GM10266 (cell line): Measurements from ENCODE around the gene RBFOX2.
A peak's percentile ranks its signal among the peaks of the same experiment; 100 is the strongest.

Experiments
- DNase-seq: peaks from one replicate; pipeline ENCODE4 v3.0.0; 2012; ENCODE audit errors: extremely low spot score
- CTCF ChIP-seq: IDR thresholded peaks from 2 replicates; pipeline ENCODE4 v1.5.1; 2012; ENCODE audit warnings: mild to moderate bottlenecking, low read depth; ENCODE audit not compliant: control insufficient read depth, insufficient read depth; ENCODE audit errors: missing control alignments

RBFOX2 gene

GRCh38 chr22:36068776-36069344, 40.2 kb upstream of the RBFOX2 start:
- no peak for TF ChIP-seq CTCF
- DNase-seq, result no peak

- no peak for DNase-seq
These were observed 38.6 kb upstream of the RBFOX2 start for GRCh38 chr22:36067235-36067558.

GRCh38 chr22:36065775-36066544, 37.3 kb upstream of the RBFOX2 start:
- DNase-seq, result peak; percentile 77
- TF ChIP-seq CTCF, result peak; percentile 74

More at GRCh38 chr22:36067235-36067558, 38.6 kb upstream of the RBFOX2 start:
- TF ChIP-seq CTCF, result no peak

GRCh38 chr22:36065462-36065774, 36.8 kb upstream of the RBFOX2 start:
- no peak for DNase-seq
- TF ChIP-seq CTCF, result no peak

GRCh38 chr22:36064358-36064757, 35.7 kb upstream of the RBFOX2 start:
- TF ChIP-seq CTCF, result no peak

GRCh38 chr22:36056980-36057379, 28.4 kb upstream of the RBFOX2 start:
- no peak for DNase-seq
- no peak for TF ChIP-seq CTCF

More at GRCh38 chr22:36064358-36064757, 35.7 kb upstream of the RBFOX2 start:
- DNase-seq, result no peak
